HEK293 (cell line): ENCODE data around the gene TRPM2.
A peak's percentile ranks its signal among the peaks of the same experiment; 100 is the strongest.

Experiments
- CTCF ChIA-PET: fragments of 350-600 bp; formaldehyde crosslinking; extraction: SDS; loops from one replicate; lab custom pipeline; 2021; ENCODE audit warnings: antibody characterized with exemption; lab: Yijun Ruan, JAX
- POLR2A ChIA-PET: fragments of 300-600 bp; formaldehyde crosslinking; extraction: SDS; loops from one replicate; lab custom pipeline; 2020; ENCODE audit warnings: antibody characterized with exemption, inconsistent platforms; lab: Yijun Ruan, JAX
- H3K27ac ChIP-seq: fragments of 200-500 bp; sonication (Bioruptor generic); 2 replicates; pipeline ENCODE4 v1.5.1; 2014; ENCODE audit warnings: low read depth, low read length, control low read depth, inconsistent platforms; ENCODE audit errors: extremely low read depth
- H3K36me3 ChIP-seq, 2 experiments: fragments of 200-500 bp in 1 of 2; sonication (Bioruptor generic) in 1 of 2; 1 replicate in 1 of 2; 2 replicates in 1 of 2; pipeline ENCODE4 v1.5.1; 2014 to 2017; ENCODE audit warnings: inconsistent platforms in 2 of 2, low read length in 2 of 2; ENCODE audit not compliant: control insufficient read depth in 2 of 2, insufficient read depth in 1 of 2
- H3K4me1 ChIP-seq: fragments of 200-500 bp; sonication (Bioruptor generic); 2 replicates; pipeline ENCODE4 v1.5.1; 2014; ENCODE audit warnings: mild to moderate bottlenecking, low read length, inconsistent platforms; ENCODE audit not compliant: control insufficient read depth, insufficient read depth
- H3K4me3 ChIP-seq: 2 replicates; pipeline ENCODE4 v1.5.1; 2011; ENCODE audit warnings: low read depth, mild to moderate bottlenecking, control low read depth, low read length, moderate library complexity
- H3K9me3 ChIP-seq: fragments of 200-500 bp; sonication (Bioruptor generic); 2 replicates; pipeline ENCODE4 v1.5.1; 2014; ENCODE audit warnings: low read depth, low read length, inconsistent platforms; ENCODE audit not compliant: control insufficient read depth, insufficient read depth
- BCL11B ChIP-seq: fragments of 450-650 bp; formaldehyde crosslinking; IDR thresholded peaks from 2 replicates; pipeline ENCODE4 v1.5.1; 2016; ENCODE audit warnings: low read depth, missing biosample characterization, missing genetic modification characterization
- BCL6B ChIP-seq: fragments of 450-650 bp; formaldehyde crosslinking; IDR thresholded peaks from 2 replicates; pipeline ENCODE4 v1.5.1; 2017; ENCODE audit warnings: missing biosample characterization, missing genetic modification characterization
- GLI4 ChIP-seq: fragments of 450-650 bp; formaldehyde crosslinking; IDR thresholded peaks from 2 replicates; pipeline ENCODE4 v1.5.1; 2016; ENCODE audit warnings: missing biosample characterization, missing genetic modification characterization
- HOXC10 ChIP-seq: sonication (generic); formaldehyde crosslinking; IDR thresholded peaks from 2 replicates; pipeline ENCODE4 v1.8.1; 2023; ENCODE audit warnings: mild to moderate bottlenecking, missing genetic modification reagents
- KLF8 ChIP-seq: fragments of 450-650 bp; formaldehyde crosslinking; IDR thresholded peaks from 2 replicates; pipeline ENCODE4 v1.5.1; 2016; ENCODE audit warnings: missing biosample characterization, missing genetic modification characterization
- PATZ1 ChIP-seq: fragments of 450-650 bp; formaldehyde crosslinking; IDR thresholded peaks from 2 replicates; pipeline ENCODE4 v1.5.1; 2016; ENCODE audit warnings: missing biosample characterization, missing genetic modification characterization
- PRDM4 ChIP-seq: fragments of 450-650 bp; formaldehyde crosslinking; IDR thresholded peaks from 2 replicates; pipeline ENCODE4 v1.5.1; 2017; ENCODE audit warnings: missing biosample characterization, missing genetic modification characterization
- REST ChIP-seq: fragments of 450-650 bp; formaldehyde crosslinking; IDR thresholded peaks from 2 replicates; pipeline ENCODE4 v1.5.1; 2016; ENCODE audit warnings: missing biosample characterization, missing genetic modification characterization
- TCF7L2 ChIP-seq: IDR thresholded peaks from 2 replicates; pipeline ENCODE4 v1.6.1; 2011; ENCODE audit warnings: low read depth, mild to moderate bottlenecking, inconsistent platforms, low read length, moderate library complexity, borderline replicate concordance
- YY2 ChIP-seq: fragments of 450-650 bp; formaldehyde crosslinking; IDR thresholded peaks from 2 replicates; pipeline ENCODE4 v1.5.1; 2016; ENCODE audit warnings: missing biosample characterization, missing genetic modification characterization
- ZBTB44 ChIP-seq: fragments of 450-650 bp; IDR thresholded peaks from 2 replicates; pipeline ENCODE4 v1.5.1; 2018; ENCODE audit warnings: missing biosample characterization, mild to moderate bottlenecking, missing genetic modification characterization
- ZFP69B ChIP-seq: fragments of 450-650 bp; formaldehyde crosslinking; IDR thresholded peaks from 2 replicates; pipeline ENCODE4 v1.5.1; 2016; ENCODE audit warnings: missing biosample characterization, missing genetic modification characterization
- ZNF140 ChIP-seq: fragments of 450-650 bp; formaldehyde crosslinking; IDR thresholded peaks from 2 replicates; pipeline ENCODE4 v1.5.1; 2016; ENCODE audit warnings: missing biosample characterization, missing genetic modification characterization
- ZNF175 ChIP-seq: fragments of 450-650 bp; formaldehyde crosslinking; IDR thresholded peaks from 2 replicates; pipeline ENCODE4 v1.5.1; 2016; ENCODE audit warnings: missing biosample characterization, missing genetic modification characterization
- ZNF2 ChIP-seq: fragments of 450-650 bp; formaldehyde crosslinking; IDR thresholded peaks from 2 replicates; pipeline ENCODE4 v1.5.1; 2016; ENCODE audit warnings: missing biosample characterization, missing genetic modification characterization
- ZNF311 ChIP-seq: fragments of 450-650 bp; formaldehyde crosslinking; IDR thresholded peaks from 2 replicates; pipeline ENCODE4 v1.5.1; 2017; ENCODE audit warnings: missing biosample characterization, missing genetic modification characterization, borderline replicate concordance
- ZNF335 ChIP-seq: fragments of 450-650 bp; formaldehyde crosslinking; conservative IDR thresholded peaks from 2 replicates; pipeline ENCODE4 v1.5.1; 2016; ENCODE audit warnings: missing biosample characterization, missing genetic modification characterization
- ZNF404 ChIP-seq: fragments of 450-650 bp; formaldehyde crosslinking; IDR thresholded peaks from 2 replicates; pipeline ENCODE4 v1.5.1; 2017; ENCODE audit warnings: missing biosample characterization, missing genetic modification characterization
- ZNF513 ChIP-seq: fragments of 450-650 bp; IDR thresholded peaks from 2 replicates; pipeline ENCODE4 v1.5.1; 2018; ENCODE audit warnings: missing biosample characterization, missing genetic modification characterization
- ZNF555 ChIP-seq: fragments of 450-650 bp; formaldehyde crosslinking; conservative IDR thresholded peaks from 2 replicates; pipeline ENCODE4 v1.5.1; 2017; ENCODE audit warnings: missing biosample characterization, mild to moderate bottlenecking, missing genetic modification characterization, inconsistent platforms
- ZNF621 ChIP-seq: fragments of 450-650 bp; formaldehyde crosslinking; IDR thresholded peaks from 2 replicates; pipeline ENCODE4 v1.5.1; 2017; ENCODE audit warnings: missing biosample characterization, missing genetic modification characterization
- ZNF654 ChIP-seq: fragments of 450-650 bp; formaldehyde crosslinking; IDR thresholded peaks from 2 replicates; pipeline ENCODE4 v1.5.1; 2016; ENCODE audit warnings: low read depth, missing biosample characterization, missing genetic modification characterization
- ZNF707 ChIP-seq: fragments of 450-650 bp; formaldehyde crosslinking; IDR thresholded peaks from 2 replicates; pipeline ENCODE4 v1.5.1; 2016; ENCODE audit warnings: missing biosample characterization, missing genetic modification characterization

TRPM2 gene

GRCh38 chr21:44419679-44420078 is 66.3 kb downstream of the TRPM2 start:
- POLR2A ChIA-PET, result no interaction called here

More at GRCh38 chr21:44419679-44420078, 66.3 kb downstream of the TRPM2 start:
- H3K4me1 ChIP-seq, result no peaks in the 10 kb centered on the region
- CTCF ChIA-PET, result no interaction called here
- TF ChIP-seq KLF8 (tag by site-specific recombination) (no peak), ZNF2 (tag by site-specific recombination) (no peak), ZNF654 (tag by site-specific recombination) (no peak), BCL11B (no peak), ZNF555 (tag by site-specific recombination) (no peak), HOXC10 (CRISPR knock-in tag) (no peak), YY2 (tag by site-specific recombination) (no peak), TCF7L2 (no peak), BCL6B (tag by site-specific recombination) (0 out of 2 replicates have a peak, but pooled peaks have one; percentile 25), PATZ1 (tag by site-specific recombination) (no peak), ZNF175 (tag by site-specific recombination) (0 out of 2 replicates have a peak, but pooled peaks have one; percentile 80), ZBTB44 (tag by site-specific recombination) (no peak), ZNF335 (no peak), ZFP69B (tag by site-specific recombination) (no peak), GLI4 (tag by site-specific recombination) (no peak), ZNF621 (tag by site-specific recombination) (no peak), ZNF404 (tag by site-specific recombination) (no peak), ZNF707 (tag by site-specific recombination) (peak; percentile 52; the same call in 1 of the 2 replicates), REST (tag by site-specific recombination) (no peak), ZNF140 (tag by site-specific recombination) (no peak), ZNF513 (tag by site-specific recombination) (peak; percentile 26; the same call in 1 of the 2 replicates), PRDM4 (tag by site-specific recombination) (no peak), ZNF311 (tag by site-specific recombination) (peak; percentile 76; the same call in 1 of the 2 replicates)
- no peaks in the 10 kb centered on the region for H3K36me3 ChIP-seq
- no peak overlapping the region for H3K4me3 ChIP-seq
- no peak overlapping the region for H3K27ac ChIP-seq
- H3K9me3 ChIP-seq, result no peaks in the 10 kb centered on the region
